ENCODE measurements around the gene QRFP. TPM values are rescaled to one million over a fixed set of nuclear protein-coding genes. Genes with fewer than 3 reads are reported as not detected.

QRFP gene
- polyA plus RNA-seq, 1 donor (not counting 4 experiments of a cell fraction or from before 2014, with no cell fraction given), result not detected

GRCh38 chr9:130890124-130890523, 6.5 kb downstream of the QRFP start:
- Histone ChIP-seq H3K9ac (ENCODE audit: control insufficient read depth, extremely low read depth, insufficient read depth, low read length) (no peak overlapping the region), H3K27ac (ENCODE audit: control insufficient read depth, insufficient read depth, low read length) (no peak overlapping the region), H4K20me1 (ENCODE audit: control insufficient read depth, extremely low read depth, insufficient read depth, low read length) (no peaks in the 10 kb centered on the region), H3K79me2 (ENCODE audit: control insufficient read depth, insufficient read depth, low read length) (no peaks in the 10 kb centered on the region), H3K4me2 (ENCODE audit: control insufficient read depth, extremely low read depth, insufficient read depth, low read depth, low read length) (no peak overlapping the region), H3K4me1 (ENCODE audit: control insufficient read depth, extremely low read depth, insufficient read depth, low read length) (no peaks in the 10 kb centered on the region), H3K9me1 (ENCODE audit: control insufficient read depth, extremely low read depth, insufficient read depth, low read length) (no peaks in the 10 kb centered on the region), H3K27me3 (ENCODE audit: control insufficient read depth, extremely low read depth, insufficient read depth, low read length) (no peaks in the 10 kb centered on the region), H3K36me3 (ENCODE audit: control insufficient read depth in 2 of 2, extremely low read depth in 1 of 2, insufficient read depth in 2 of 2, low read length in 2 of 2) (peaks cover 22 to 24% of the 10 kb centered on the region in 2 experiments), H3K9me3 (ENCODE audit: control insufficient read depth, low read depth, low read length) (no peaks in the 10 kb centered on the region), H3K4me3 (ENCODE audit: control insufficient read depth in 2 of 3, extremely low read depth in 1 of 3, insufficient read depth in 2 of 3, low read depth in 1 of 3, low read length in 3 of 3) (no peak overlapping the region), H2AFZ (ENCODE audit: control insufficient read depth, low read length) (no peak overlapping the region)
- DNase-seq (ENCODE audit: low read depth, low spot score) (no peak), FAIRE-seq (no peak)
- dilution Hi-C loops (cut with MboI; ENCODE audit: extremely low pct_ligation_motif_present, low sequenced_read_pairs), result no loop called here
- TF ChIP-seq EZH2 (IDR thresholded peaks at IDR 0.05; ENCODE audit: low read length) (no peak), CTCF (optimal IDR thresholded peaks at IDR 0.05 in 1 of 3, IDR thresholded peaks at IDR 0.05 in 1 of 3, conservative IDR thresholded peaks at IDR 0.05 in 1 of 3; ENCODE audit: extremely low read depth in 1 of 3, insufficient read depth in 2 of 3, low read length in 3 of 3) (no peak)

- Histone ChIP-seq H3K4me2 (ENCODE audit: control insufficient read depth, extremely low read depth, insufficient read depth, low read depth, low read length) (no peak overlapping the region), H2AFZ (ENCODE audit: control insufficient read depth, low read length) (no peak overlapping the region), H3K79me2 (ENCODE audit: control insufficient read depth, insufficient read depth, low read length) (no peaks in the 10 kb centered on the region), H3K4me3 (ENCODE audit: control insufficient read depth in 2 of 3, extremely low read depth in 1 of 3, insufficient read depth in 2 of 3, low read depth in 1 of 3, low read length in 3 of 3) (no peak overlapping the region), H3K9me1 (ENCODE audit: control insufficient read depth, extremely low read depth, insufficient read depth, low read length) (no peaks in the 10 kb centered on the region), H3K4me1 (ENCODE audit: control insufficient read depth, extremely low read depth, insufficient read depth, low read length) (no peaks in the 10 kb centered on the region), H3K27ac (ENCODE audit: control insufficient read depth, insufficient read depth, low read length) (no peak overlapping the region), H3K36me3 (ENCODE audit: control insufficient read depth in 2 of 2, extremely low read depth in 1 of 2, insufficient read depth in 2 of 2, low read length in 2 of 2) (peaks cover 26 to 29% of the 10 kb centered on the region in 2 experiments), H3K9ac (ENCODE audit: control insufficient read depth, extremely low read depth, insufficient read depth, low read length) (no peak overlapping the region), H3K9me3 (ENCODE audit: control insufficient read depth, low read depth, low read length) (no peaks in the 10 kb centered on the region), H3K27me3 (ENCODE audit: control insufficient read depth, extremely low read depth, insufficient read depth, low read length) (no peaks in the 10 kb centered on the region), H4K20me1 (ENCODE audit: control insufficient read depth, extremely low read depth, insufficient read depth, low read length) (no peaks in the 10 kb centered on the region)
- dilution Hi-C loops (cut with MboI; ENCODE audit: extremely low pct_ligation_motif_present, low sequenced_read_pairs), result no loop called here
- TF ChIP-seq EZH2 (IDR thresholded peaks at IDR 0.05; ENCODE audit: low read length) (no peak), CTCF (optimal IDR thresholded peaks at IDR 0.05 in 1 of 3, IDR thresholded peaks at IDR 0.05 in 1 of 3, conservative IDR thresholded peaks at IDR 0.05 in 1 of 3; ENCODE audit: extremely low read depth in 1 of 3, insufficient read depth in 2 of 3, low read length in 3 of 3) (no peak)
- FAIRE-seq (no peak), DNase-seq (ENCODE audit: low read depth, low spot score) (no peak)
Observed at GRCh38 chr9:130888146-130888885, 8.3 kb downstream of the QRFP start.
